ENCODE results near the gene HERC6.

DNA sequence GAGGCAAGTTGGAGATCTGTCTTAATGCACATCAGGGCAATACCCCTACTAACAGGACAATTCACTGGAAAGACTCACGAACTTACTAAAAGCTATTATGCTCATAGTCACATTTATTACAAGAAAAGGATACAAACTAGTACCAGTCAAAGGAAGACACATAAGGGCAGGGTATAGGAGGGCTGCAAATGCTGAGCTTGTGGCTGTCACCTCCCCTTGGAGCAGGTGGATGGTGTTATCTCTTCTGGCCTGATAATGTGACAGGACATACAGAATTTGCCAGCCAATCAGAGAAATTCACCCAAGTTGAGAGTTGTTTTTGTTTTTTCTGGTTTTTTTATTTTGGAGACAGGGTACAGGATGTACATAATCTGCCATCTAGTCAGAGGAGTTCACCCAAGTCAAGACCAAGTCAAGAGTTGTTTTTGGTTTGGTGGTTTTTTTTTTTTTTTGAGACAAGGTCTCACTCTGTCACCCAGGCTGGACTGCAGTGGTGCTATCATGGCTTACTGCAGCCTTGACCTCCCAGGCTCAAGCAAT is 87.1 kb downstream of the HERC6 start:
- TF ChIP-seq POLR2A (IDR thresholded peaks at IDR 0.05): no peak
- TF ChIP-seq, protein P1, sequence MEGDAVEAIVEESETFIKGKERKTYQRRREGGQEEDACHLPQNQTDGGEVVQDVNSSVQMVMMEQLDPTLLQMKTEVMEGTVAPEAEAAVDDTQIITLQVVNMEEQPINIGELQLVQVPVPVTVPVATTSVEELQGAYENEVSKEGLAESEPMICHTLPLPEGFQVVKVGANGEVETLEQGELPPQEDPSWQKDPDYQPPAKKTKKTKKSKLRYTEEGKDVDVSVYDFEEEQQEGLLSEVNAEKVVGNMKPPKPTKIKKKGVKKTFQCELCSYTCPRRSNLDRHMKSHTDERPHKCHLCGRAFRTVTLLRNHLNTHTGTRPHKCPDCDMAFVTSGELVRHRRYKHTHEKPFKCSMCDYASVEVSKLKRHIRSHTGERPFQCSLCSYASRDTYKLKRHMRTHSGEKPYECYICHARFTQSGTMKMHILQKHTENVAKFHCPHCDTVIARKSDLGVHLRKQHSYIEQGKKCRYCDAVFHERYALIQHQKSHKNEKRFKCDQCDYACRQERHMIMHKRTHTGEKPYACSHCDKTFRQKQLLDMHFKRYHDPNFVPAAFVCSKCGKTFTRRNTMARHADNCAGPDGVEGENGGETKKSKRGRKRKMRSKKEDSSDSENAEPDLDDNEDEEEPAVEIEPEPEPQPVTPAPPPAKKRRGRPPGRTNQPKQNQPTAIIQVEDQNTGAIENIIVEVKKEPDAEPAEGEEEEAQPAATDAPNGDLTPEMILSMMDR (IDR thresholded peaks at IDR 0.05): no peak
- no peak for TF ChIP-seq EP300 (IDR thresholded peaks at IDR 0.05)

Measured in upper lobe of left lung (tissue), 4 donors.